C4-2B (cell line): Measurements from ENCODE around the gene TMEM252.

Source experiments
- CTCF ChIP-seq: fragments of 450-650 bp; conservative IDR thresholded peaks from 2 replicates; pipeline ENCODE4 v1.5.1; 2017; ENCODE audit warnings: mild to moderate bottlenecking
- ZFX ChIP-seq: fragments of 450-650 bp; IDR thresholded peaks from 2 replicates; pipeline ENCODE4 v1.6.1; 2017

DNA sequence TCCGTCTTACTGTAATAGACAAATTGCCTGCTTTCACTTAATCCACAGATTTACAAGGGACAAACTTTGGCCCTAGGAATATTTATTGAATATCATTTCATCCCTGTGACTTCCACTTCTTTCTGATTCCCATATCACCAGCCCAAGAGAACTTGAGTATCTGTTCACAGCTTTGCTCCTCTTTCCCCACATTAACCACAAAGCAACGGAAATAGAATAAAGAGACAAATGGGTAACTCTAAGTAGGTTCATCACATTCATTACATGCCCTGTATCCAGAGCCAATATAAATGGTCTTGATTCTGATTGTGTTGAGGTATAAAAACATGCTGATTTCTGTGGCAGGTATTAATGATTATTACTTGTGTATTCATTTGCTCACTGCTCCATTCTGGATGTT lies 41.9 kb downstream of the TMEM252 start:
- TF ChIP-seq CTCF (no peak), ZFX (no peak)
